Fibroblast of the aortic adventitia (primary cell): ENCODE measurements around the gene GPR35. TPM values are rescaled to one million over a fixed set of nuclear protein-coding genes. Genes with fewer than 3 reads are reported as not detected.

Source experiments
- DNase-seq: peaks from one replicate; pipeline ENCODE4 v3.0.0-alpha.2; 2010; ENCODE audit warnings: low read depth
- H3K4me3 ChIP-seq: 2 replicates; pipeline ENCODE4 v1.5.1; 2011; ENCODE audit warnings: low read depth, mild to moderate bottlenecking, control low read depth, low read length, moderate library complexity
- total RNA-seq: library from RNA; depleted of rRNA; stranded (reverse); fragments of >200 nt; gene quantifications from 2 replicates; pipeline ENCODE4 v1.2.3, GENCODE V29; 2012; ENCODE audit warnings: low replicate concordance
- TF ChIP-seq, protein P1 (sequence below): IDR thresholded peaks from 2 replicates; pipeline ENCODE4 v1.5.1; 2011; ENCODE audit warnings: mild to moderate bottlenecking, low read length, control low read depth, inconsistent platforms; ENCODE audit not compliant: insufficient read depth

The GPR35 gene
- total RNA-seq, 1 donor = 0.09 TPM

GRCh38 chr2:240645346-240645745 is 20.1 kb downstream of the GPR35 start:
- no peak for DNase-seq
- TF ChIP-seq, protein P1, sequence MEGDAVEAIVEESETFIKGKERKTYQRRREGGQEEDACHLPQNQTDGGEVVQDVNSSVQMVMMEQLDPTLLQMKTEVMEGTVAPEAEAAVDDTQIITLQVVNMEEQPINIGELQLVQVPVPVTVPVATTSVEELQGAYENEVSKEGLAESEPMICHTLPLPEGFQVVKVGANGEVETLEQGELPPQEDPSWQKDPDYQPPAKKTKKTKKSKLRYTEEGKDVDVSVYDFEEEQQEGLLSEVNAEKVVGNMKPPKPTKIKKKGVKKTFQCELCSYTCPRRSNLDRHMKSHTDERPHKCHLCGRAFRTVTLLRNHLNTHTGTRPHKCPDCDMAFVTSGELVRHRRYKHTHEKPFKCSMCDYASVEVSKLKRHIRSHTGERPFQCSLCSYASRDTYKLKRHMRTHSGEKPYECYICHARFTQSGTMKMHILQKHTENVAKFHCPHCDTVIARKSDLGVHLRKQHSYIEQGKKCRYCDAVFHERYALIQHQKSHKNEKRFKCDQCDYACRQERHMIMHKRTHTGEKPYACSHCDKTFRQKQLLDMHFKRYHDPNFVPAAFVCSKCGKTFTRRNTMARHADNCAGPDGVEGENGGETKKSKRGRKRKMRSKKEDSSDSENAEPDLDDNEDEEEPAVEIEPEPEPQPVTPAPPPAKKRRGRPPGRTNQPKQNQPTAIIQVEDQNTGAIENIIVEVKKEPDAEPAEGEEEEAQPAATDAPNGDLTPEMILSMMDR = no peak
- H3K4me3 ChIP-seq = no peak overlapping the region

DNA sequence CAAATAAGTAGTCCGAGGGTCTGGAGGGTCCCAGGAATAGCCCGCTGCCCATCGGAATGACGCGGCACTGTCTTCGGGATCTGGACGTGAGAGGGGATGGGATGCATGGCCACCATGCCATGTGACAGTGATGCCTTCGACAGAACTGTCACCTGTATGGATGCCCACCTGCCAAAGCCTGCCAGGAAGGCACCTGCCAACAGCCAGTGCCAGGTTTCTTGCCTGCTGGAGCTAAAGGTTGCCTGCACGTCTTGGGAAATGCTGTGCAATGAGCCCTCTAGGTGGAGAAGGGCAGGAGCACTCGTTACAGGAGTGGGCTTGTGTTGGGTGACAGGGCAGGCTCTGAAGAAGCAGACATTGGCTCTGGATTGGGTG is 20.5 kb downstream of the GPR35 start:
- no peak overlapping the region for H3K4me3 ChIP-seq
- TF ChIP-seq, protein P1 = no peak
- DNase-seq = no peak

DNA sequence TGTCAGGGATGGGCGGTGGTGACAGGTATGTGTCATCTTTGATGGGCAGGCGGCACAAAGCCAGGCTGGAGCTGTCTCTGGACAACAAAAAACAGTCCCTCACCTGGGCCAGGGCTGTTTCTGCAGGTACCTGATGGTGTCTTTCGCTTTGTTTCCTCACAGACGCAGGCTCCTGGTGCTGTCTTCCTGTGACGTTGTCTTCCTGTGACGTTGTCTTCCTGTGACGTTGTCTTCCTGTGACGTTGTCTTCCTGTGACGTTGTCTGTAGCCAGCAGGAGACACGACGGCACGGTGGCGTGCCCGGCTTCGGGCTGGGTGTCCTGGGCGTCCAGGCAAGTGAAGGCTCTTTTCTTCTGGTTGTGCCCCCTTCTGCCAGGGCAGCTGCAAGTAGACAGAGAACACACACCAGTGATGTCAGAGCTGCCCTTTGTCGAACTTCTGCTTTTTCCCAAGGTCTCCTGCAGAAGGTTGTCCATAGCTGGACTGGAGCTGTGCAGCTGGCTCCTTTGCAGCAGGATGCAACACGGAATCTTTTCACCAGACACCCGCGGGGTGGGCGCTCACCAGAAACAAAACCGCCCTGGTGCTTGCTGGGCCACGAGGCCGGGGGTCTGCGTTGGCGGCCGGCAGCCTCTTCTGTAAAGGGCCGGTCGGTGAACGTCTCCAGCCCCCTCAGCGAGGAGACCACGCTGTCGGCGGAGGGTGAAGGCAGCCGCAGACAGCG is 21.1 kb downstream of the GPR35 start:
- TF ChIP-seq, protein P1 = no peak
- no peak overlapping the region for H3K4me3 ChIP-seq

GRCh38 chr2:240646900-240647502 is 21.7 kb downstream of the GPR35 start:
- H3K4me3 ChIP-seq = no peak overlapping the region
- no peak for DNase-seq
- TF ChIP-seq, protein P1 = no peak

More for the DNA sequence above, 21.1 kb downstream of the GPR35 start:
- no peak for DNase-seq

- no peak for DNase-seq
Measured at GRCh38 chr2:240647503-240648154, 22.3 kb downstream of the GPR35 start.

GRCh38 chr2:240648155-240648649 is 22.9 kb downstream of the GPR35 start:
- no peak for DNase-seq
- TF ChIP-seq, protein P1 = no peak

More at GRCh38 chr2:240647503-240648154, 22.3 kb downstream of the GPR35 start:
- H3K4me3 ChIP-seq = no peak overlapping the region
- TF ChIP-seq, protein P1 = no peak

More at GRCh38 chr2:240648155-240648649, 22.9 kb downstream of the GPR35 start:
- H3K4me3 ChIP-seq = no peak overlapping the region
